GM12878 (cell line): ENCODE results near the gene BGLAP. TPM values are rescaled to one million over a fixed set of nuclear protein-coding genes. Genes with fewer than 3 reads are reported as not detected.

ENCODE experiments used
- ATAC-seq: fragments of 200-7000 bp; cut with Tn5 transposase; 3 replicates; pipeline ENCODE4 v1.9.1; 2020; ENCODE audit warnings: mild to moderate bottlenecking, moderate library complexity
- BruUV-seq: library from RNA; stranded (reverse); fragments of 400-500 nt; replicated peaks from 2 replicates; lab custom pipeline; 2021; lab: Mats Ljungman, UMichigan
- CTCF ChIA-PET: fragments of 300-600 bp; sonication (Branson Sonifier 250); formaldehyde crosslinking; extraction: SDS; loops from one replicate; lab custom pipeline; 2021; ENCODE audit warnings: inconsistent platforms; lab: Yijun Ruan, JAX
- POLR2A ChIA-PET: fragments of 350-600 bp; formaldehyde crosslinking; extraction: SDS; loops from one replicate; lab custom pipeline; 2021; ENCODE audit warnings: inconsistent platforms; lab: Charles Lee
- RAD21 ChIA-PET: fragments of 300-600 bp; sonication (Branson Sonifier 250); formaldehyde crosslinking; loops from one replicate; lab custom pipeline; 2023; ENCODE audit warnings: antibody characterized with exemption; ENCODE audit not compliant: unreplicated experiment; lab: Charles Lee
- SMC1A ChIA-PET: fragments of 300-600 bp; sonication (Branson Sonifier 250); formaldehyde crosslinking; loops from one replicate; lab custom pipeline; 2023; ENCODE audit not compliant: unreplicated experiment, uncharacterized antibody; lab: Charles Lee
- DNase-seq: peaks from one replicate; pipeline ENCODE4 v3.0.0-alpha.2; 2011; ENCODE audit warnings: low read depth, low spot score
- FAIRE-seq: peaks from 3 replicates; lab custom pipeline; 2011; peaks lifted over from hg19 to GRCh38; lab: Jason Lieb, UNC
- H2AFZ ChIP-seq: 2 replicates; pipeline ENCODE4 v1.6.0; 2011; ENCODE audit warnings: low read depth, low read length, control low read depth; ENCODE audit not compliant: control insufficient read depth
- H3K27ac ChIP-seq: 2 replicates; pipeline ENCODE4 v1.5.1; 2011; ENCODE audit warnings: control low read depth; ENCODE audit not compliant: control insufficient read depth, insufficient read depth
- H3K27me3 ChIP-seq, 2 experiments: replicated peaks in 1 of 2; 2 replicates each; pipeline versions ENCODE4 v1.6.0 to v1.6.1; 2011; ENCODE audit warnings: low read length in 1 of 2; ENCODE audit not compliant: control insufficient read depth in 2 of 2, insufficient read depth in 2 of 2
- H3K36me3 ChIP-seq, 2 experiments: 2 replicates each; pipeline ENCODE4 v1.5.1; 2011; ENCODE audit warnings: low read length in 1 of 2; ENCODE audit not compliant: control insufficient read depth in 2 of 2, insufficient read depth in 2 of 2
- H3K4me1 ChIP-seq: 2 replicates; pipeline ENCODE4 v1.6.1; 2011; ENCODE audit warnings: mild to moderate bottlenecking, low read length, moderate library complexity, mixed read lengths; ENCODE audit not compliant: control insufficient read depth, insufficient read depth
- H3K4me2 ChIP-seq: 2 replicates; pipeline ENCODE4 v1.6.0; 2011; ENCODE audit warnings: control low read depth; ENCODE audit not compliant: control insufficient read depth, insufficient read depth
- H3K4me3 ChIP-seq: fragments of 200-600 bp; sonication (generic); 2 replicates; pipeline ENCODE4 v1.5.1; 2016
- H3K79me2 ChIP-seq: 2 replicates; pipeline ENCODE4 v1.6.0; 2011; ENCODE audit warnings: low read length; ENCODE audit not compliant: control insufficient read depth, insufficient read depth
- H3K9ac ChIP-seq: 2 replicates; pipeline ENCODE4 v1.8.0; 2011; ENCODE audit warnings: low read length, control low read depth, mixed read lengths; ENCODE audit not compliant: control insufficient read depth, insufficient read depth
- H3K9me3 ChIP-seq: replicated peaks from 3 replicates; pipeline ENCODE4 v1.5.1; 2011; ENCODE audit warnings: mild to moderate bottlenecking, low read length; ENCODE audit not compliant: control insufficient read depth, insufficient read depth
- H4K20me1 ChIP-seq: 2 replicates; pipeline ENCODE4 v1.6.0; 2011; ENCODE audit not compliant: control insufficient read depth, insufficient read depth
- BACH1 ChIP-seq: fragments of 450-650 bp; IDR thresholded peaks from 2 replicates; pipeline ENCODE4 v1.6.1; 2017; ENCODE audit warnings: mild to moderate bottlenecking, borderline replicate concordance
- E4F1 ChIP-seq: fragments of 450-650 bp; IDR thresholded peaks from 2 replicates; pipeline ENCODE4 v1.6.1; 2018; ENCODE audit warnings: borderline replicate concordance, mild to moderate bottlenecking; ENCODE audit not compliant: partially characterized antibody
- ELK1 ChIP-seq: IDR thresholded peaks from 2 replicates; pipeline ENCODE4 v1.6.1; 2012; ENCODE audit warnings: low read depth, low read length, improper control_type of control experiment
- ESRRA ChIP-seq: IDR thresholded peaks from 2 replicates; pipeline ENCODE4 v1.6.1; 2012; ENCODE audit warnings: mild to moderate bottlenecking, low read length, improper control_type of control experiment
- IRF4 ChIP-seq: IDR thresholded peaks from 2 replicates; pipeline ENCODE4 v1.6.1; 2011; ENCODE audit warnings: low read depth, low read length
- JUND ChIP-seq: IDR thresholded peaks from 2 replicates; pipeline ENCODE4 v1.6.1; 2012; ENCODE audit warnings: low read depth, mild to moderate bottlenecking, low read length, improper control_type of control experiment, moderate library complexity
- NFYA ChIP-seq: IDR thresholded peaks from 2 replicates; pipeline ENCODE4 v1.6.1; 2011; ENCODE audit warnings: low read depth, mild to moderate bottlenecking, low read length, improper control_type of control experiment, borderline replicate concordance
- POLR2AphosphoS2 ChIP-seq: IDR thresholded peaks from 2 replicates; pipeline ENCODE4 v1.6.1; 2011; ENCODE audit warnings: low read depth, mild to moderate bottlenecking, low read length, improper control_type of control experiment, moderate library complexity
- PRDM15 ChIP-seq: fragments of 450-650 bp; formaldehyde crosslinking; IDR thresholded peaks from 2 replicates; pipeline ENCODE4 v1.4.0; 2020; ENCODE audit warnings: mild to moderate bottlenecking, moderate library complexity
- RCOR1 ChIP-seq: conservative IDR thresholded peaks from 2 replicates; pipeline ENCODE4 v1.6.1; 2012; ENCODE audit warnings: low read depth, low read length, improper control_type of control experiment
- SP1 ChIP-seq: IDR thresholded peaks from one replicate; pipeline ENCODE4 v1.6.1; 2011; ENCODE audit warnings: low read depth, low read length
- SREBF1 ChIP-seq: IDR thresholded peaks from 2 replicates; pipeline ENCODE4 v1.6.1; 2012; ENCODE audit warnings: mild to moderate bottlenecking, low read length
- SRF ChIP-seq, 2 experiments: IDR thresholded peaks; 2 replicates each; pipeline ENCODE4 v1.6.1; 2011; ENCODE audit warnings: low read depth in 2 of 2, low read length in 2 of 2, mild to moderate bottlenecking in 1 of 2, moderate library complexity in 1 of 2
- TCF3 ChIP-seq: IDR thresholded peaks from 2 replicates; pipeline ENCODE4 v1.6.1; 2012; ENCODE audit warnings: low read depth, mild to moderate bottlenecking, low read length, borderline replicate concordance; ENCODE audit not compliant: insufficient read depth
- USF1 ChIP-seq: IDR thresholded peaks from 2 replicates; pipeline ENCODE4 v1.6.1; 2011; ENCODE audit warnings: borderline replicate concordance, low read depth, mild to moderate bottlenecking, moderate library complexity, mixed read lengths, low read length; ENCODE audit not compliant: insufficient read depth; ENCODE audit errors: extremely low read length
- WGBS: methylation state at CpG from one replicate; pipeline ENCODE4 v1.1.6; 2016; ENCODE audit warnings: low lambda C conversion rate; ENCODE audit not compliant: insufficient replicate concordance, insufficient coverage; ENCODE audit errors: missing lambda C conversion rate; 5-methylcytosine and 5-hydroxymethylcytosine counted together
- in situ Hi-C: fragments of 300-500 bp; cut with MboI; formaldehyde crosslinking; loops from 9 replicates; pipeline ENCODE4 v1.14.3; 2018; ENCODE audit warnings: mixed read lengths
- intact Hi-C: fragments of 100-400 bp; cut with micrococcal nuclease; formaldehyde crosslinking; loops from one replicate; pipeline ENCODE4 v1.14.2; 2022; ENCODE audit not compliant: unreplicated experiment
- polyA plus RNA-seq, 11 experiments: library from polyadenylated mRNA; depleted of rRNA in 4 of 11; unstranded in 6 of 11; stranded (reverse) in 5 of 11; fragments of >200 nt; fragmentation: Nextera tagmentation in 4 of 11; fragmentation: Illumina TruSeq in 1 of 11; extraction: Ambion mirVana in 4 of 11; extraction: Trizol in 1 of 11; gene quantifications; 1 replicate in 1 of 11; 2 replicates in 10 of 11; pipeline versions ENCODE4 v1.2.1 to v1.2.3, GENCODE V29; 2011 to 2016; ENCODE audit warnings: inconsistent platforms in 2 of 11, missing spikeins in 2 of 11, low read depth in 1 of 11
- total RNA-seq, 4 experiments: library from RNA; depleted of rRNA in 3 of 4; stranded (reverse); fragments of >200 nt in 3 of 4; fragmentation: Illumina TruSeq in 1 of 4; extraction: Trizol in 1 of 4; gene quantifications; 2 replicates each; pipeline versions ENCODE4 v1.2.1 to v1.2.3, GENCODE V29; 2013 to 2021

BGLAP gene
- total and polyA plus RNA-seq, 10 of the 15 experiments (the other 5 are each of a cell fraction or from before 2014, with no cell fraction given) = 0.20 to 1.8 (median 0.40) TPM; not detected in 3

- Histone ChIP-seq H3K9me3 (no peaks in the 10 kb centered on the region), H3K27ac (no peak overlapping the region), H3K4me3 (peak overlapping the region; percentile 71; the same call in 1 of the 2 replicates), H3K9ac (peak overlapping the region; percentile 57; the same call in 1 of the 2 replicates), H3K27me3 (no peaks in the 10 kb centered on the region), H3K4me2 (peak overlapping the region; percentile 85), H3K36me3 (peaks cover 3 to 21% of the 10 kb centered on the region in 2 experiments; a peak in 3 of 4 replicates), H4K20me1 (no peaks in the 10 kb centered on the region), H3K79me2 (no peaks in the 10 kb centered on the region), H3K4me1 (peaks cover 19% of the 10 kb centered on the region), H2AFZ (peak overlapping the region; percentile 80; the same call in 1 of the 2 replicates)
- no TSS peak for BruUV-seq
- POLR2A ChIA-PET = interaction anchor here (0.9 kb wide), 2 partner anchors 8 to 48 kb away, joined by 3 read pairs; no protein-coding TSS in a partner anchor
- DNase-seq = no peak
- CTCF ChIA-PET = interaction anchor here (1.0 to 1.4 kb wide), 5 partner anchors 73 to 155 kb away, joined by 3 to 4 read pairs (median 3); no protein-coding TSS in a partner anchor
- WGBS = 17% methylated on average over 10 of the region's 10 CpGs
- in situ Hi-C loops = no loop called here
- no peak for FAIRE-seq
- SMC1A ChIA-PET = interaction anchor here (0.6 to 1.3 kb wide), 3 partner anchors 11 to 117 kb away, joined by 3 to 4 read pairs (median 3); no protein-coding TSS in a partner anchor
- intact Hi-C loops = no loop called here
- no peak for ATAC-seq
- RAD21 ChIA-PET = interaction anchor here (0.7 to 1.1 kb wide), 2 partner anchors 27 to 72 kb away, joined by 3 read pairs; no protein-coding TSS in a partner anchor
- no peak for TF ChIP-seq ELK1
- no peak for TF ChIP-seq POLR2AphosphoS2
- no peak for TF ChIP-seq E4F1
- no peak for TF ChIP-seq NFYA
- no peak for TF ChIP-seq RCOR1
- TF ChIP-seq SP1 = no peak
- no peak for TF ChIP-seq IRF4
- TF ChIP-seq BACH1 = no peak
- TF ChIP-seq TCF3 = no peak
- TF ChIP-seq JUND = no peak
- no peak for TF ChIP-seq USF1
- TF ChIP-seq SREBF1 = no peak
- no peak for TF ChIP-seq ESRRA
- no peak for TF ChIP-seq PRDM15 (CRISPR knock-in tag)
- no peak for TF ChIP-seq SRF (IDR thresholded peaks at IDR 0.05; ENCODE audit: low read depth in 2 of 2, low read length in 2 of 2)
Observed at GRCh38 chr1:156246241-156246780, 4.3 kb downstream of the BGLAP start.
